Middle frontal gyrus (tissue), 1 donor: ENCODE results near the gene TYK2.
"Not testable (repeated sequence)": the region's sequence is repeated elsewhere in the genome, so short reads cannot be mapped to it uniquely, and the experiment has no call there.

ENCODE experiments used
- DNase-seq: peaks from one replicate; pipeline ENCODE4 v3.0.0-alpha.2; 2015; ENCODE audit warnings: low spot score; ENCODE audit errors: extremely low spot score

The TYK2 gene

GRCh38 chr19:10380313-10381102, at the start of gene TYK2:
TYK2 (minus strand) TSS chr19:10380572; CDS start chr19:10378406, 2,166 bp downstream.
- peak; percentile 96 for DNase-seq

GRCh38 chr19:10428996-10429381, 48.6 kb upstream of the TYK2 start:
- no peak for DNase-seq

GRCh38 chr19:10427169-10427568, 46.8 kb upstream of the TYK2 start:
- DNase-seq = no peak

- peak; percentile 58 for DNase-seq
These were observed 43.8 kb upstream of the TYK2 start for GRCh38 chr19:10424011-10424637.

GRCh38 chr19:10422846-10423245, 42.5 kb upstream of the TYK2 start:
- DNase-seq = no peak

- DNase-seq = no peak
These were observed 41.7 kb upstream of the TYK2 start for GRCh38 chr19:10422046-10422461.

- DNase-seq = no peak
These were observed 41.1 kb upstream of the TYK2 start for GRCh38 chr19:10421240-10422045.

GRCh38 chr19:10420444-10421239, 40.3 kb upstream of the TYK2 start, which contains the start of gene PDE4A:
PDE4A (plus strand) TSS chr19:10420538; CDS start chr19:10420765, 227 bp downstream.
- DNase-seq = no peak

DNA sequence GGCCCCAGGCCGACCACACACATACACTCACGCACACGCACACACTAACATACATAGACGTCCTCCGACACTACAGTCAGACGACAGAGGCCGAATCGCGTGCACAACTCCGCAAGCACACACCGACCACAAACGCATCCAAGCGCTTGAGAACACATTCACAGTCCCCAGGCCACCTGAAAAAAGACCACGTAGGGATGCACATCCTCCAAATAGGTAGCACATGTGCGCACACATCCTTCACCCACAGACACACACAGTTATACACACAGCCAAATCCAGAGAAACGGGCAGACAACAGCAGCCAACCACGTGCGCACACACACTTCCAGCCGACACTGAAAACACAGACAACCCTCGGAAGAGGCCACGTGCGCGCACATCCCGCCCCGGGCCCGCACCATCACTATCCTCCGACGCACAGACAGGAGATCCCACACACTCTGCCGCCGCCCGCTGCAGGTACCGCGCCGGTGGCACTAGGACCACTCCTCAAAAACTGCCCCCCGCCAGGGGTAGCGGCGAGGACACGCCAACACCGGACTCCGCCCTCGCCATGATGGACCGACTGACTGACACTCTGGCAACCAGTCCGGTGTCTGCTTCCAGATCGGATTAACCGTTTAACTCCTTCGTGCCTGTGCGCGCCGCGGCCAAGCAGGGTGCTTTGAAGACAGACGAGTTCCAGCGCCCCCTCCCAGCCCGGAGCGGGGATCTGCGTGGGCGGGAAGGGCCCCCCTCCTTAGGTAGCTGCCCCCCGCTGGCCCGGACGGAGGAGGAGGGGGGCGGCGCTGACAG, 39.5 kb upstream of the TYK2 start:
- DNase-seq = no peak

DNA sequence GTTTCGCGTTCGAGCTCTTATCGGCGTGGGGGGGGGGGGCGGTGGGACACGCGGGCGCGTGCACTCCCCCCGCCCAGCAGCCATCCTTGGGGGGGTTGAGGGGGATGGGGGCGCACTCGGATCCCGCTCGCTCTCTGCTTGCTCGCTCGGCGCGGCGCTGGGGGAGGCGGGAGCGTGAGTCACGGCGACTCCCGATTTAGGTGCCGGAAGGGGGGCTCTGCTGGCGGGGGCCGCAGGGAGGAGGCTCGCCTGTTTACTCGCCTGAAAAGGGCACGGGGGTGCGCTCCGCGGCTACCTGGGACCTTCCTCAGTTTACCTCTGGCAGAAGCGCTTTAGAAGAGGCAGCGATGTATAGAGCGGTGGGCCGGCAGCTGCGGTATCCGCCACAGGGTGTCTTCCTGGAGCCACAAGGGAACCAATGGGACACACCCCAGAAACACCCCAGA, 38.9 kb upstream of the TYK2 start:
- no peak for DNase-seq

- DNase-seq = no peak
These were observed 38.3 kb upstream of the TYK2 start for GRCh38 chr19:10418485-10419199.

GRCh38 chr19:10418235-10418484, 37.8 kb upstream of the TYK2 start:
- DNase-seq = no peak

DNA sequence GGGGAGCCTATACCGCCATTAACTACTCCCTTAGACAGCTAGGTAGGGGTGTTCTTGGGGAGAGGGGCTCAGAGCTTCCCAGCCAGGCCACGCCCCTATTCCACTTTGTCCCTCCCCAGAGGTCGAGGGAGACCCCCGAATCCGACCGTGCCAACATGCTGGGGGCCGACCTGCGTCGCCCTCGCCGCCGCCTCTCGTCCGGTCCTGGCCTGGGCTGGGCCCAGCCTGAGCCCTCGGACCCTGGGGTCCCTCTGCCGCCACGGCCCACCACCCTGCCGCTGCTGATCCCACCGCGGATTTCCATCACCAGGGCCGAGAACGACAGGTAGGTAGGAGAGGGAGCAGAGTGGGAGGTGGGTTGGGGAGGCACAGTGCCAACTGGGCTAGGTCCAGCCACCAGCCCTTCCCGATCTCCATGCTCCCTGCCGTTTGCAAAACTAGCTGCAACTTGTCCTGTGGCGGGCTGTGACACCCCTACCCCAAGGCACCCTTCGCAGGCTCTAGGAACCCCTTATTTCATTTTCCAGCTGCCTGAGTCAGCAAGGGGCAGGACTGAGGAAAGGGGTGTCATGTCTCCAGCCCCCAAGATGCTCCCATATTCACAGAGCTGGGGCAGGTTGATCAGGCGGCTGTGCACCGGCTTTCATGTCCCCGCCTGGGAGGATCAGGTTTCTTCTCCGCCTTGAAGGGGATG, 37.3 kb upstream of the TYK2 start:
- no peak for DNase-seq

DNA sequence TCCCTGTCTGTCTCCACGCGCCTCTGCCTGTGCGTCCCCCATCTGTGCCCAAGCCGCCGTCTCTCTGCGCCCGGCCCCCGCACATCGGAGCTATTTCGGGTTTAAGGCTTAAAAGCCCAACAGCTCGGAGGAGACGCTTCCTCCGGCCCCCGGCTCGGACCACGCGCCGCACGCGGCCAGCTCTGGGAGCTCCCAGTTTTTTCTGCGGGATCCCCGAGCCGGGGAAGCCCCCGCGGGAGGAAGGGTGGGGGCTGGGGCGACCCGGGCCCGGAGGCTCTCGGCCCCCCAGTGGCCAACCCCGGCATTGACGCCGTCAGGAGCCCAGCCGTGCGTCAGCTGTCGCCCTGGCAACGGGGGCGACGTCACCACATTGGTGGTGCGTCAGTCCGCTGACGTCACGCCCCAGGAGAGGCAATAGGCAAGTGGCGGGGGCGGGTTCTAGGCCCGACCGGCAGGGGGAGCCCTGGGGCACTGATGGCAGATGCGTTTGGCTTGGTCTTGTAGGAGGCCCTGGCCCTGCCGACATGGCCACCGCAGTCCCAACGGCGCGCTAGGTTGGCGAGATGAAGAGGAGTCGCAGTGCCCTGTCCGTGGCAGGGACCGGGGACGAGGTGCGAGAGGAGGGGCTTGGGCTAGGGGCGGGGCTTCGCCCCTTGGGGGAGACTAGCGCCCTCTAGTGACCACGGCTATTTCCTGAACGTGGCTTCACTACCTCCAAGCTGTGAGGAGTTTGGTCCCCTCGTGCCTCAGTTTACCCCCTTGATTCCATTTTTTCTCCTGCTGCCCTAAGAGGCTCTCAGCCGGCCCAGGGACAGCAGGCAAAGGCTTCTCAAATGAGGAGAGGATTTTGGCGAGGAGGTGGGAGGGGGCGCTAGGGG, 36.2 kb upstream of the TYK2 start:
- peak; percentile 62 for DNase-seq

DNA sequence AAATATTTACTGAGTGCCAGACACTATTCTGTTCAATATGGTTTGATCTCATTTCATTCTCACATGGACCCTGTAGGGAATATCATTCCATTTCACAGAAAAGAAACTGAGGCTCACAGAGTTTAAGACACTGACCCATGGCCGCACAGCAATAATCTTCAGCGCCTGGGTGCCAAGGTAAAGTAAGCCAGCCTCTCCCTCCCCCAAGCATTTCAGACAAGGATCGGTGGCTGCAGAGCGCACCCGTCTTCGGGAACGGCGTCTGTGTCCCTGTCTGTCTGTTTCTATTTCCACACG, 35.7 kb upstream of the TYK2 start:
- no peak for DNase-seq

- no peak for DNase-seq
These were observed 32.0 kb upstream of the TYK2 start for GRCh38 chr19:10412257-10412977.

GRCh38 chr19:10411224-10411623, 30.9 kb upstream of the TYK2 start:
- not testable (repeated sequence) for DNase-seq
